ENCODE results near the gene MED10. TPM values are rescaled to one million over a fixed set of nuclear protein-coding genes. Genes with fewer than 3 reads are reported as not detected.

The MED10 gene
- polyA plus RNA-seq, 1 of the 3 experiments (the other 2 are of a cell fraction): 75.9 TPM

- Histone ChIP-seq H3K36me3 (replicated peaks in 1 of 2; ENCODE audit: control insufficient read depth in 1 of 2, insufficient read depth in 2 of 2, low read length in 1 of 2) (no peaks in the 10 kb centered on the region), H3K27me3 (ENCODE audit: insufficient read depth) (no peaks in the 10 kb centered on the region), H3K4me1 (ENCODE audit: control insufficient read depth in 1 of 2, insufficient read depth in 2 of 2, low read depth in 1 of 2, low read length in 1 of 2) (peaks cover 0 to 14% of the 10 kb centered on the region in 2 experiments; a peak in 1 of 4 replicates), H3K4me3 (ENCODE audit: low read depth in 2 of 2, low read length in 1 of 2) (no peak overlapping the region), H3K27ac (ENCODE audit: low read depth in 2 of 2, low read length in 1 of 2) (no peak overlapping the region), H3K4me2 (no peak overlapping the region), H3K9me3 (no peaks in the 10 kb centered on the region), H3K9ac (no peak overlapping the region), H3F3A (replicated peaks; ENCODE audit: insufficient read depth) (no peaks in the 10 kb centered on the region), H4K20me1 (ENCODE audit: insufficient read depth) (no peaks in the 10 kb centered on the region), H3K79me2 (ENCODE audit: insufficient read depth) (no peaks in the 10 kb centered on the region), H2AFZ (ENCODE audit: low read depth) (no peak overlapping the region), H3K9me2 (no peaks in the 10 kb centered on the region)
- TF ChIP-seq RAD21 (IDR thresholded peaks at IDR 0.05; ENCODE audit: low read length) (no peak), FOSL2 (IDR thresholded peaks at IDR 0.05; ENCODE audit: borderline replicate concordance, low read depth) (no peak)
- no peak for DNase-seq
- ChIA-PET CTCF (interaction anchor here (1.3 kb wide), 1 partner anchor 135 kb away, joined by 3 read pairs; no protein-coding TSS in a partner anchor), POLR2A (interaction anchor here (0.6 kb wide), 1 partner anchor 628 kb away, joined by 4 read pairs; no protein-coding TSS in a partner anchor)
- WGBS (ENCODE audit: low lambda C conversion rate): 26% methylated on average over 3 of the region's 3 CpGs
These were observed 40.2 kb downstream of the MED10 start for GRCh38 chr5:6338135-6338534.

DNA sequence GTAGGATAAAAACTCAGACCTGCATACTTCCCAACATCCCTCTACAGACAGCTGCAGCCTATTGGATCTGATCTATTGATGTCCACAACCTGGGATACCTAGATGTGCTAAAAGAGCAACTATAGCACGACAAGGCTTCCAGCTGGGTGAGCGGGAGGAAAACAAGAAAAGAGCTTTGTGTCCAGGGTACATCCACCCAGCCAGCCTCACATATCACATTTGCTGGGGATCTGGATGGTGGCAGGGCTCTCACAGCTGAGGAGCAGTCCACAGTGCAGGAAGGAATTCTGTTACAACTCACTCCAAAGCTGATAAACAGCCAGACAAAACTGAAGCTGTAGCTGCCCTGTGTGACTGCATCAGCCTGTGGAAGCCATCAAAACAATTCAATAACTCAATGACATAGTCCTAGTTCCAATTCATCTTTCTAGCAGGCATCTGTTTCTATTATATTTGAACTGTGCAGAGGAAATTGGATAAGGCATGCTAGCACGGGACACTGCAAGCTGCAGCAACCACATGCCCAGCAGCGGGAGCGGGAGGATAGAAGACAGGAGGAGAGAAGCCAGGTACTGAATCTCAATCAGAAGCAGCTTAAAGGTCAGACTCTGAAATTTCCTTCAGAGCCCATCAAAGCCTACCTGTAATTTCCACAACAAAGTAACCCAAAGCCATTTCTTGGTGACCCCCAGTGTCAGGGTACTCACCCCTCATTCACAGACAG lies 45.0 kb downstream of the MED10 start:
- H3K9me2 ChIP-seq: no peaks in the 10 kb centered on the region
- no peak overlapping the region for H3K9ac ChIP-seq
- no peaks in the 10 kb centered on the region for H3K27me3 ChIP-seq (ENCODE audit: insufficient read depth)
- no peaks in the 10 kb centered on the region for H3K79me2 ChIP-seq (ENCODE audit: insufficient read depth)
- no peaks in the 10 kb centered on the region for H3K36me3 ChIP-seq (replicated peaks in 1 of 2; ENCODE audit: control insufficient read depth in 1 of 2, insufficient read depth in 2 of 2, low read length in 1 of 2)
- TF ChIP-seq EP300 (IDR thresholded peaks at IDR 0.05; ENCODE audit: borderline replicate concordance in 1 of 2, low read depth in 1 of 2, low read length in 1 of 2) (peak in 1 of 2 experiments; percentile 18; a peak in 1 of 4 replicates), CTCF (IDR thresholded peaks at IDR 0.05) (no peak)
- no peaks in the 10 kb centered on the region for H3F3A ChIP-seq (replicated peaks; ENCODE audit: insufficient read depth)
- CTCF ChIA-PET: interaction anchor here (1.0 kb wide), 1 partner anchor 14 kb away, joined by 3 read pairs; no protein-coding TSS in a partner anchor
- no peak overlapping the region for H3K4me3 ChIP-seq (ENCODE audit: low read depth in 2 of 2, low read length in 1 of 2)
- no peaks in the 10 kb centered on the region for H4K20me1 ChIP-seq (ENCODE audit: insufficient read depth)
- WGBS (ENCODE audit: low lambda C conversion rate): 30% methylated on average over 5 of the region's 5 CpGs
- H3K4me1 ChIP-seq (ENCODE audit: control insufficient read depth in 1 of 2, insufficient read depth in 2 of 2, low read depth in 1 of 2, low read length in 1 of 2): peaks cover 0 to 17% of the 10 kb centered on the region in 2 experiments; a peak in 1 of 4 replicates
- peak overlapping the region in 1 of 2 experiments; percentile 77; a peak in 2 of 4 replicates for H3K27ac ChIP-seq (ENCODE audit: low read depth in 2 of 2, low read length in 1 of 2)
- peak; percentile 46 for DNase-seq
- POLR2A ChIA-PET: interaction anchor here (0.7 to 1.3 kb wide), 3 partner anchors 10 to 623 kb away, joined by 4 to 5 read pairs (median 4); no protein-coding TSS in a partner anchor
- H2AFZ ChIP-seq (ENCODE audit: low read depth): no peak overlapping the region
- no peaks in the 10 kb centered on the region for H3K9me3 ChIP-seq
- no peak overlapping the region for H3K4me2 ChIP-seq

- TF ChIP-seq, protein P1, sequence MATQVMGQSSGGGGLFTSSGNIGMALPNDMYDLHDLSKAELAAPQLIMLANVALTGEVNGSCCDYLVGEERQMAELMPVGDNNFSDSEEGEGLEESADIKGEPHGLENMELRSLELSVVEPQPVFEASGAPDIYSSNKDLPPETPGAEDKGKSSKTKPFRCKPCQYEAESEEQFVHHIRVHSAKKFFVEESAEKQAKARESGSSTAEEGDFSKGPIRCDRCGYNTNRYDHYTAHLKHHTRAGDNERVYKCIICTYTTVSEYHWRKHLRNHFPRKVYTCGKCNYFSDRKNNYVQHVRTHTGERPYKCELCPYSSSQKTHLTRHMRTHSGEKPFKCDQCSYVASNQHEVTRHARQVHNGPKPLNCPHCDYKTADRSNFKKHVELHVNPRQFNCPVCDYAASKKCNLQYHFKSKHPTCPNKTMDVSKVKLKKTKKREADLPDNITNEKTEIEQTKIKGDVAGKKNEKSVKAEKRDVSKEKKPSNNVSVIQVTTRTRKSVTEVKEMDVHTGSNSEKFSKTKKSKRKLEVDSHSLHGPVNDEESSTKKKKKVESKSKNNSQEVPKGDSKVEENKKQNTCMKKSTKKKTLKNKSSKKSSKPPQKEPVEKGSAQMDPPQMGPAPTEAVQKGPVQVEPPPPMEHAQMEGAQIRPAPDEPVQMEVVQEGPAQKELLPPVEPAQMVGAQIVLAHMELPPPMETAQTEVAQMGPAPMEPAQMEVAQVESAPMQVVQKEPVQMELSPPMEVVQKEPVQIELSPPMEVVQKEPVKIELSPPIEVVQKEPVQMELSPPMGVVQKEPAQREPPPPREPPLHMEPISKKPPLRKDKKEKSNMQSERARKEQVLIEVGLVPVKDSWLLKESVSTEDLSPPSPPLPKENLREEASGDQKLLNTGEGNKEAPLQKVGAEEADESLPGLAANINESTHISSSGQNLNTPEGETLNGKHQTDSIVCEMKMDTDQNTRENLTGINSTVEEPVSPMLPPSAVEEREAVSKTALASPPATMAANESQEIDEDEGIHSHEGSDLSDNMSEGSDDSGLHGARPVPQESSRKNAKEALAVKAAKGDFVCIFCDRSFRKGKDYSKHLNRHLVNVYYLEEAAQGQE (IDR thresholded peaks at IDR 0.05; ENCODE audit: low read depth, low read length): peak; percentile 87
- TF ChIP-seq FOSL2 (IDR thresholded peaks at IDR 0.05; ENCODE audit: borderline replicate concordance, low read depth): no peak
- H3K27ac ChIP-seq (ENCODE audit: low read depth in 2 of 2, low read length in 1 of 2): no peak overlapping the region
- H4K20me1 ChIP-seq (ENCODE audit: insufficient read depth): no peaks in the 10 kb centered on the region
- POLR2A ChIA-PET: no interaction called here
- no peaks in the 10 kb centered on the region for H3K79me2 ChIP-seq (ENCODE audit: insufficient read depth)
- no peak overlapping the region for H2AFZ ChIP-seq (ENCODE audit: low read depth)
- no peaks in the 10 kb centered on the region for H3K9me2 ChIP-seq
- H3K9me3 ChIP-seq: no peaks in the 10 kb centered on the region
- no peaks in the 10 kb centered on the region for H3F3A ChIP-seq (replicated peaks; ENCODE audit: insufficient read depth)
- 41% methylated on average over 3 of the region's 3 CpGs for WGBS (ENCODE audit: low lambda C conversion rate)
- H3K27me3 ChIP-seq (ENCODE audit: insufficient read depth): no peaks in the 10 kb centered on the region
- H3K4me2 ChIP-seq: no peak overlapping the region
- no peaks in the 10 kb centered on the region for H3K36me3 ChIP-seq (replicated peaks in 1 of 2; ENCODE audit: control insufficient read depth in 1 of 2, insufficient read depth in 2 of 2, low read length in 1 of 2)
- H3K9ac ChIP-seq: no peak overlapping the region
- H3K4me1 ChIP-seq (ENCODE audit: control insufficient read depth in 1 of 2, insufficient read depth in 2 of 2, low read depth in 1 of 2, low read length in 1 of 2): peaks cover 0 to 7% of the 10 kb centered on the region in 2 experiments; a peak in 1 of 4 replicates
- no peak overlapping the region for H3K4me3 ChIP-seq (ENCODE audit: low read depth in 2 of 2, low read length in 1 of 2)
- DNase-seq: no peak
- CTCF ChIA-PET: interaction anchor here (1.0 kb wide), 1 partner anchor 126 kb away, joined by 3 read pairs; no protein-coding TSS in a partner anchor
These were observed 50.2 kb downstream of the MED10 start for GRCh38 chr5:6328173-6328572.

All from SK-N-SH (cell line).